T47D (cell line): ENCODE measurements around the gene CDIPT.
"Not testable (repeated sequence)": the region's sequence is repeated elsewhere in the genome, so short reads cannot be mapped to it uniquely, and the experiment has no call there.

ENCODE experiments used
- DNase-seq, 2 experiments: peaks; one replicate each; pipeline versions ENCODE4 v3.0.0 to v3.0.0-alpha.2; 2011 to 2012; ENCODE audit warnings: low read depth in 1 of 2, low spot score in 1 of 2
- JUND ChIP-seq: IDR thresholded peaks from 2 replicates; pipeline ENCODE4 v1.6.1; 2012; ENCODE audit warnings: low read depth
- in situ Hi-C: cut with HindIII; loops from 2 replicates; pipeline ENCODE4 v1.10.0; 2016; ENCODE audit warnings: low sequenced_read_pairs, low pct_unique_long_range_greater_than_20kb

The CDIPT gene

GRCh38 chr16:29843931-29844330, 19.1 kb downstream of the CDIPT start:
- in situ Hi-C loops, result no loop called here

GRCh38 chr16:29842732-29843346, 20.2 kb downstream of the CDIPT start:
- no peak for DNase-seq
- in situ Hi-C loops, result no loop called here
- TF ChIP-seq JUND, result no peak

More at GRCh38 chr16:29843931-29844330, 19.1 kb downstream of the CDIPT start:
- DNase-seq, result no peak
- TF ChIP-seq JUND, result no peak

- in situ Hi-C loops, result no loop called here
Measured at GRCh38 chr16:29841631-29842030, 21.4 kb downstream of the CDIPT start.

GRCh38 chr16:29840240-29840639, 22.8 kb downstream of the CDIPT start:
- no peak for TF ChIP-seq JUND
- no peak for DNase-seq
- in situ Hi-C loops, result no loop called here

More at GRCh38 chr16:29841631-29842030, 21.4 kb downstream of the CDIPT start:
- no peak for TF ChIP-seq JUND
- DNase-seq, result no peak

GRCh38 chr16:29839822-29840221, 23.2 kb downstream of the CDIPT start:
- no peak for TF ChIP-seq JUND
- DNase-seq, result no peak
- in situ Hi-C loops, result no loop called here

- in situ Hi-C loops, result no loop called here
- no peak for DNase-seq
- TF ChIP-seq JUND, result no peak
Measured at GRCh38 chr16:29837841-29838240, 25.2 kb downstream of the CDIPT start.

- in situ Hi-C loops, result no loop called here
- DNase-seq, result no peak
- no peak for TF ChIP-seq JUND
Measured at GRCh38 chr16:29836623-29837022, 26.4 kb downstream of the CDIPT start.

GRCh38 chr16:29835926-29836325, 27.1 kb downstream of the CDIPT start:
- no peak for TF ChIP-seq JUND
- no peak for DNase-seq
- in situ Hi-C loops, result no loop called here

- in situ Hi-C loops, result no loop called here
- TF ChIP-seq JUND, result no peak
- DNase-seq, result no peak
Measured at GRCh38 chr16:29834079-29834478, 28.9 kb downstream of the CDIPT start.

- in situ Hi-C loops, result not testable (repeated sequence)
Measured at GRCh38 chr16:29833219-29833618, 29.8 kb downstream of the CDIPT start.

GRCh38 chr16:29831490-29831889, 31.5 kb downstream of the CDIPT start:
- TF ChIP-seq JUND, result no peak
- DNase-seq, result no peak
- in situ Hi-C loops, result no loop called here

More at GRCh38 chr16:29833219-29833618, 29.8 kb downstream of the CDIPT start:
- DNase-seq, result not testable (repeated sequence)

- in situ Hi-C loops, result no loop called here
- TF ChIP-seq JUND, result no peak
- no peak for DNase-seq
Measured at GRCh38 chr16:29830774-29831173, 32.3 kb downstream of the CDIPT start.

- DNase-seq, result no peak
- in situ Hi-C loops, result no loop called here
Measured at GRCh38 chr16:29826342-29826695, 36.7 kb downstream of the CDIPT start.

More at GRCh38 chr16:29826342-29826695, 36.7 kb downstream of the CDIPT start:
- TF ChIP-seq JUND, result no peak
